SK-N-SH treated with all-trans-retinoic acid at 6 μM for 48 hours (cell line): ENCODE measurements around the gene TPRG1L.

ENCODE experiments used
- ARNTL ChIP-seq: fragments of 450-650 bp; formaldehyde crosslinking; IDR thresholded peaks from 2 replicates; pipeline ENCODE4 v1.5.0; 2020; ENCODE audit warnings: low read depth, mild to moderate bottlenecking, moderate library complexity, borderline replicate concordance
- ISL1 ChIP-seq: fragments of 250-450 bp; sonication (Bioruptor Pico); IDR thresholded peaks from 2 replicates; pipeline ENCODE4 v2.1.2; 2022; ENCODE audit warnings: mild to moderate bottlenecking, moderate library complexity
- RARB ChIP-seq: fragments of 250-450 bp; sonication (Bioruptor Pico); IDR thresholded peaks from 2 replicates; pipeline ENCODE4 v1.8.0; 2021; ENCODE audit warnings: mild to moderate bottlenecking, moderate library complexity
- TCF4 ChIP-seq: fragments of 250-450 bp; sonication (Bioruptor Pico); IDR thresholded peaks from 2 replicates; pipeline ENCODE4 v1.8.0; 2021; ENCODE audit warnings: mild to moderate bottlenecking, moderate library complexity, borderline replicate concordance
- ZFP30 ChIP-seq: fragments of 450-650 bp; formaldehyde crosslinking; IDR thresholded peaks from 2 replicates; pipeline ENCODE4 v1.5.0; 2022; ENCODE audit warnings: mild to moderate bottlenecking, moderate library complexity
- TF ChIP-seq, protein P1 (sequence below): fragments of 250-450 bp; sonication (Bioruptor Pico); IDR thresholded peaks from 2 replicates; pipeline ENCODE4 v1.8.0; 2020; ENCODE audit warnings: mild to moderate bottlenecking, moderate library complexity, borderline replicate concordance

DNA sequence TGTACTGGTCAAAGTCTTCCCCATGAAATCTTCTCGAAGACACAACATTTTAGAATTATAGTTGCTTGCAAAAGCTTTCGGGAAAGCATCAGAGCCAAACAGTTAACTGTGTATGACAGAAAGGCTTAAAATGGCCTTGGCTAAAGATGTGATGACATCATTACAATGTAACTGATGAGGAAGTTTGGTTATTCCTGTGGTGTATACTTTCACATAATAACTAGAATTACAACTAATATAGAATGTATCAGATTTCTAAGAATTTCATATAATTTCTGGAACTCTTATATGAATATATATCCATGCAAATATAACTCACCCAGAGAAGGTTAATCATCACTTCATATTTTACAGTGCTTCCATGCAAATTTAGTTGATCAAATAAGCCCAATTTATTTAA is 35.9 kb downstream of the TPRG1L start:
- TF ChIP-seq, protein P1, sequence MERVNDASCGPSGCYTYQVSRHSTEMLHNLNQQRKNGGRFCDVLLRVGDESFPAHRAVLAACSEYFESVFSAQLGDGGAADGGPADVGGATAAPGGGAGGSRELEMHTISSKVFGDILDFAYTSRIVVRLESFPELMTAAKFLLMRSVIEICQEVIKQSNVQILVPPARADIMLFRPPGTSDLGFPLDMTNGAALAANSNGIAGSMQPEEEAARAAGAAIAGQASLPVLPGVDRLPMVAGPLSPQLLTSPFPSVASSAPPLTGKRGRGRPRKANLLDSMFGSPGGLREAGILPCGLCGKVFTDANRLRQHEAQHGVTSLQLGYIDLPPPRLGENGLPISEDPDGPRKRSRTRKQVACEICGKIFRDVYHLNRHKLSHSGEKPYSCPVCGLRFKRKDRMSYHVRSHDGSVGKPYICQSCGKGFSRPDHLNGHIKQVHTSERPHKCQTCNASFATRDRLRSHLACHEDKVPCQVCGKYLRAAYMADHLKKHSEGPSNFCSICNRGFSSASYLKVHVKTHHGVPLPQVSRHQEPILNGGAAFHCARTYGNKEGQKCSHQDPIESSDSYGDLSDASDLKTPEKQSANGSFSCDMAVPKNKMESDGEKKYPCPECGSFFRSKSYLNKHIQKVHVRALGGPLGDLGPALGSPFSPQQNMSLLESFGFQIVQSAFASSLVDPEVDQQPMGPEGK (CRISPR knock-in tag): no peak
- no peak for TF ChIP-seq ZFP30 (CRISPR knock-in tag)
- TF ChIP-seq TCF4 (CRISPR knock-in tag): no peak
- no peak for TF ChIP-seq ARNTL (CRISPR knock-in tag)
- TF ChIP-seq RARB (CRISPR knock-in tag): no peak
- no peak for TF ChIP-seq ISL1 (CRISPR knock-in tag)
